Trophoblast cell (in vitro differentiated cells and primary cell): ENCODE data around the gene PPP1R13B.

Experiments
- DNase-seq, 2 donors: peaks; one replicate each; pipeline ENCODE4 v3.0.0-alpha.2; 2016
- H2AFZ ChIP-seq: 2 replicates; pipeline ENCODE4 v1.6.1; 2013; ENCODE audit warnings: low read length, moderate library complexity, mild to moderate bottlenecking; ENCODE audit not compliant: insufficient read depth, poor library complexity
- H2AK5ac ChIP-seq: 2 replicates; pipeline ENCODE4 v1.6.1; 2013; ENCODE audit warnings: mild to moderate bottlenecking, low read length
- H2BK120ac ChIP-seq: 2 replicates; pipeline ENCODE4 v1.6.1; 2013; ENCODE audit warnings: low read length, mild to moderate bottlenecking, moderate library complexity; ENCODE audit not compliant: insufficient read depth, poor library complexity
- H2BK12ac ChIP-seq: 2 replicates; pipeline ENCODE4 v1.6.1; 2013; ENCODE audit warnings: mild to moderate bottlenecking, low read length, moderate library complexity
- H2BK5ac ChIP-seq: 2 replicates; pipeline ENCODE4 v1.6.1; 2013; ENCODE audit warnings: low read length, low read depth, moderate library complexity, mild to moderate bottlenecking; ENCODE audit not compliant: poor library complexity
- H3K14ac ChIP-seq: 2 replicates; pipeline ENCODE4 v1.6.1; 2013; ENCODE audit warnings: mild to moderate bottlenecking, low read length
- H3K18ac ChIP-seq: 2 replicates; pipeline ENCODE4 v1.6.1; 2013; ENCODE audit warnings: mild to moderate bottlenecking, low read length
- H3K23ac ChIP-seq: 2 replicates; pipeline ENCODE4 v1.6.1; 2013; ENCODE audit warnings: low read length
- H3K27ac ChIP-seq: 2 replicates; pipeline ENCODE4 v1.5.1; 2013; ENCODE audit warnings: low read depth, mild to moderate bottlenecking, inconsistent platforms, low read length, moderate library complexity
- H3K27me3 ChIP-seq: 2 replicates; pipeline ENCODE4 v1.6.1; 2013; ENCODE audit warnings: inconsistent platforms, mild to moderate bottlenecking, low read length, moderate library complexity; ENCODE audit not compliant: insufficient read depth
- H3K36me3 ChIP-seq, 2 experiments: 1 replicate in 1 of 2; 2 replicates in 1 of 2; pipeline ENCODE4 v1.6.1; 2013; ENCODE audit warnings: low read length in 2 of 2, mild to moderate bottlenecking in 2 of 2, moderate library complexity in 1 of 2; ENCODE audit not compliant: insufficient read depth in 2 of 2, control insufficient read depth in 1 of 2
- H3K4ac ChIP-seq: 2 replicates; pipeline ENCODE4 v1.6.1; 2013; ENCODE audit warnings: low read depth, mild to moderate bottlenecking, low read length, moderate library complexity
- H3K4me1 ChIP-seq, 2 experiments: 1 replicate in 1 of 2; 2 replicates in 1 of 2; pipeline ENCODE4 v1.6.1; 2013; ENCODE audit warnings: low read length in 2 of 2, mild to moderate bottlenecking in 2 of 2, moderate library complexity in 1 of 2; ENCODE audit not compliant: insufficient read depth in 2 of 2, control insufficient read depth in 1 of 2
- H3K4me2 ChIP-seq: 2 replicates; pipeline ENCODE4 v1.6.1; 2013; ENCODE audit warnings: inconsistent platforms, mild to moderate bottlenecking, low read length, moderate library complexity
- H3K4me3 ChIP-seq: 2 replicates; pipeline ENCODE4 v1.5.1; 2013; ENCODE audit warnings: mild to moderate bottlenecking, low read depth, low read length, inconsistent platforms
- H3K79me1 ChIP-seq: one replicate; pipeline ENCODE4 v1.6.1; 2013; ENCODE audit warnings: low read length
- H3K79me2 ChIP-seq: 2 replicates; pipeline ENCODE4 v1.6.1; 2013; ENCODE audit warnings: low read length, mild to moderate bottlenecking; ENCODE audit not compliant: control insufficient read depth, insufficient read depth, poor library complexity
- H3K9ac ChIP-seq: 2 replicates; pipeline ENCODE4 v1.6.1; 2013; ENCODE audit warnings: mild to moderate bottlenecking, low read length
- H3K9me3 ChIP-seq: 2 replicates; pipeline ENCODE4 v1.6.1; 2013; ENCODE audit warnings: low read depth, mild to moderate bottlenecking, control low read depth, inconsistent platforms, low read length; ENCODE audit not compliant: insufficient read depth
- H4K12ac ChIP-seq: 2 replicates; pipeline ENCODE4 v1.6.1; 2013; ENCODE audit warnings: low read depth, mild to moderate bottlenecking, low read length, moderate library complexity
- H4K8ac ChIP-seq: 2 replicates; pipeline ENCODE4 v1.6.1; 2013; ENCODE audit warnings: low read depth, mild to moderate bottlenecking, low read length, moderate library complexity
- H4K91ac ChIP-seq: one replicate; pipeline ENCODE4 v1.6.1; 2013; ENCODE audit warnings: low read depth, mild to moderate bottlenecking, low read length, moderate library complexity
- WGBS: extraction: QIAGEN DNeasy Blood & Tissue Kit; methylation state at CpG from one replicate; pipeline ENCODE4 v1.1.7; 2013; ENCODE audit warnings: missing lambda C conversion rate; ENCODE audit not compliant: insufficient read length, insufficient coverage; ENCODE audit errors: extremely low coverage; 5-methylcytosine and 5-hydroxymethylcytosine counted together

Gene PPP1R13B

DNA sequence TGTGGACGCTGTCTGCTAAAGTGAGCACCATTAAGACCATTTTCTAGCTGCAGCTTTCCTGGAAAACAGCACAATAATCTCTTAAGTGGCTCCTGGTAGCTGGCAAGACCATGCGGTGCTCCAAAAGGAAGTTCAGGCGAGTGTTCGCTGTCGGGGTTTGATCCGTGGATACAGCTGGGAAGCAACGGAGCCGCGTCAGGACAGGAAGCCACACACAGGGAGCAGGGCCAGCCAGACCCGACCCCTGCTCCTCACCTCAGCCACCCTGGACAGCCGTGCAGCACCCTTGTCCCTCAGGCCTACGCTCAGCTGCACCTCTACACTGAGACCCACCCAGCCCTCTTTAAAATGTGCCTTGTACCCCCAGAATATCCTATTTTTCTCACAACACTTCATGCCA lies 112.4 kb downstream of the PPP1R13B start:
- H2AFZ ChIP-seq: no peak overlapping the region
- H3K18ac ChIP-seq: no peak overlapping the region
- H3K14ac ChIP-seq: peak overlapping the region; percentile 40
- DNase-seq: no peak
- H3K4me3 ChIP-seq: no peak overlapping the region
- no peak overlapping the region for H4K12ac ChIP-seq
- no peak overlapping the region for H2BK120ac ChIP-seq
- H4K8ac ChIP-seq: no peak overlapping the region
- H3K79me1 ChIP-seq: peaks cover 13% of the 10 kb centered on the region
- peaks cover 39 to 49% of the 10 kb centered on the region in 2 experiments for H3K36me3 ChIP-seq
- H3K27me3 ChIP-seq: no peaks in the 10 kb centered on the region
- H3K4me2 ChIP-seq: no peak overlapping the region
- H3K4me1 ChIP-seq: peaks cover 34 to 44% of the 10 kb centered on the region in 2 experiments
- no CpG with 5 or more reads among the region's 12 CpGs for WGBS
- no peak overlapping the region for H3K9ac ChIP-seq
- H3K79me2 ChIP-seq: peaks cover 3% of the 10 kb centered on the region
- peak overlapping the region; percentile 1 for H2BK12ac ChIP-seq
- H2AK5ac ChIP-seq: no peak overlapping the region
- no peak overlapping the region for H2BK5ac ChIP-seq
- no peak overlapping the region for H3K23ac ChIP-seq
- H3K4ac ChIP-seq: no peak overlapping the region
- H3K27ac ChIP-seq: no peak overlapping the region
- no peak overlapping the region for H4K91ac ChIP-seq
- peaks cover 6% of the 10 kb centered on the region for H3K9me3 ChIP-seq

DNA sequence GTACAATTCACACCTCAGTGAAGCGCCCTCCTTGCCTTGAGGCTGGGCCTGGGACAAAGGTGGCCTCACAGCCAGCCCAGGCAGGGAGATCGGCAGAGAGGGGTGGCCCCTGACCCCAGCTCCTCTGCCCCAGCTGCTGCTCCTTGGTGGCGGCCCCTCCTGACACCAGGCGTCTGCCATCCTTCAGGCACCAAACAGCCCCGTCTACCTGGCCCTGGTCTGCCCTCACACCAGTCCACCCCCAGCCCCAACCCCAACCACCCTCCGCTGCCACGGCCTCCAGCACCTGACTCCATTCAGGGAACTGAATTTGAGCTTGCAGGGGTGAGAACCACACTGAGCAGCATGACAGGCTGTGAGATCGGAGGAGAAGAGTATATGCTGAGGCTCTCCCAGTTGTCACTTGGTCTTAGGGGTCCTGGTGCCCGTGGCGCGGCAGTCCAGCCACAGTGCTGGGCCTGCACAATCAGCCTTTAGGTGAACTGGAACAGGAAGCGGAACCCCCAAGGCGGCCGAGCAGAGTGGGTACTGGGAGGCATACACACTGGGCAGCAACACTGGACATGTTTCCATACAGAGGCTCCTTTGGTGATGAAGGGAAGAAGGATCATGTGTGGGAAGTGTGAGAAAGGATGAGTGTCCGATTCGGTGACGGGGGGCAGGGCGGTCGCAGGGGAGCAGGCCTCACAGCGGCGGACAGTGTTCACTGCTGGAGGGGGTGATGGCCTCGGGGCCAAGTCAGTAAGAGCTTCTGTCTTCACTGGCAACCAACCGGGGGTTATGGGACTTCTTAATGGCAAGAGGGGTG lies 113.1 kb downstream of the PPP1R13B start:
- Histone ChIP-seq H3K4me3 (no peak overlapping the region), H2BK120ac (peak overlapping the region; percentile 26), H4K91ac (no peak overlapping the region), H2AK5ac (no peak overlapping the region), H3K4ac (no peak overlapping the region), H3K18ac (peak overlapping the region; percentile 12), H3K9me3 (peaks cover 6% of the 10 kb centered on the region), H3K27ac (no peak overlapping the region), H3K4me2 (no peak overlapping the region), H3K14ac (peak overlapping the region; percentile 28), H3K23ac (no peak overlapping the region), H4K12ac (no peak overlapping the region), H3K4me1 (peaks cover 34 to 44% of the 10 kb centered on the region in 2 experiments), H4K8ac (no peak overlapping the region), H3K36me3 (peaks cover 39 to 50% of the 10 kb centered on the region in 2 experiments), H3K79me2 (peaks cover 3% of the 10 kb centered on the region), H2BK12ac (no peak overlapping the region), H2BK5ac (peak overlapping the region; percentile 11), H3K27me3 (no peaks in the 10 kb centered on the region), H3K9ac (no peak overlapping the region), H3K79me1 (peaks cover 13% of the 10 kb centered on the region), H2AFZ (no peak overlapping the region)
- no CpG with 5 or more reads among the region's 23 CpGs for WGBS
- no peak for DNase-seq

DNA sequence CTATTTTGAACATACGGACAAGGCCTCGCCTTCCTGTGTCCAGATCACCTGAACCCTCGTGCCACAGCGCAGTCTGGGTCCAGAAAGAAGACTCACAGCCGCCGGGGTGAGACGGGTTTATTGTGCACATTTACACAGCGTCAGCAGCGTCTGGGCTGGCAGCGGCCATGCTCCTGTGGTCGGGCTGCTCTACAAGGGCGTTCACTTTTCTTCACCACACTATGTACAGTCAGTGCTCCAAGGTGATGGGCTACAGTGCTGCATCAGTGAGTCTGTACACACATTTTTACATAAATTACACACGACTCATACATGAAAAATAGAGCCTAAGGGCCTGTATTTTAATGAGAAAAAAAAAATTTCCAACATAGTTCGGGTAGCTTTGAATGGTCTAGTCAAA lies 113.7 kb downstream of the PPP1R13B start:
- Histone ChIP-seq H3K9me3 (peaks cover 6% of the 10 kb centered on the region), H3K4me1 (peaks cover 34 to 44% of the 10 kb centered on the region in 2 experiments), H2BK5ac (no peak overlapping the region)

DNA sequence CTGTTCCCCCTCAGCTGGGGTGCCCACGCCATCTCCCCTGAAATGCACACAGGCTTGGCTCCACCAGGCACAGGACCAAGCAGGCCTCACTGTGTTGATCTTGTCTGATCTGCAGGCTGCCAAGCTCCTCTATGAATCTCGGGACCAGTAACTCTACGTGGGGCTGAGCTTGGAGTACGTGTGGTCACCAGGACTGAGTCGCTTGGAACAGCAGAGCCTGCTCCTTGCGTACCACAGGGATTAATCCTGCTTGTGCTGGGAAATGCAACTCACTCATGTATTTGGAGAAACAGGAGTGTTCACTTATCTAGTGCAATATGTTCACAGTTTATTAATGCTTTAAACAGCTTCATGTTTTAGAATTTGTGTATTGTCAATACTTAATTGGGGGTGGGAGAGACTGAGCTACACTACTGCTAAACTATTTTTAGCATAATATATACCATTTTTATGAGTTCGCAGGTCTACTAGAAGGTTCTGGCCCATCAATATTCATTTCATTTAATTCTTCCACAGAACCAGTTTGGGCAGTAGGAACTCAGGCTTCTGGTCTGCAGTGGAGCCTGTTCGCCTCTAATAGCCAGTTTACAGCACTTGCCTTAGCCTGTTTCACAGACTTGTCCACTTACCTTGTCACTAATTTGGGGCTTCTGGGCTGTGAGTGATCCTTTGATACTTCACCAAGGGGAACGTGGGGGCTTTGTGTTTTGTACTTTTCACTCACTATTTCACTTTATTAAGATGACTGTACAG lies 114.3 kb downstream of the PPP1R13B start:
- peaks cover 40 to 53% of the 10 kb centered on the region in 2 experiments for H3K36me3 ChIP-seq
- no peak overlapping the region for H3K18ac ChIP-seq
- H4K91ac ChIP-seq: peak overlapping the region; percentile 38
- DNase-seq: no peak
- H3K23ac ChIP-seq: no peak overlapping the region
- H2BK120ac ChIP-seq: no peak overlapping the region
- WGBS: no CpG with 5 or more reads among the region's 9 CpGs
- H3K9ac ChIP-seq: no peak overlapping the region
- no peak overlapping the region for H4K12ac ChIP-seq
- H3K27ac ChIP-seq: peak overlapping the region; percentile 31
- no peak overlapping the region for H4K8ac ChIP-seq
- H3K4me3 ChIP-seq: no peak overlapping the region
- H3K4me2 ChIP-seq: no peak overlapping the region
- no peak overlapping the region for H3K4ac ChIP-seq
- H3K14ac ChIP-seq: no peak overlapping the region
- peaks cover 13% of the 10 kb centered on the region for H3K79me1 ChIP-seq
- no peak overlapping the region for H2BK12ac ChIP-seq
- H3K9me3 ChIP-seq: peaks cover 5% of the 10 kb centered on the region
- H3K79me2 ChIP-seq: peaks cover 3% of the 10 kb centered on the region
- H2AFZ ChIP-seq: no peak overlapping the region
- no peaks in the 10 kb centered on the region for H3K27me3 ChIP-seq
- no peak overlapping the region for H2BK5ac ChIP-seq
- no peak overlapping the region for H2AK5ac ChIP-seq
- peaks cover 34 to 44% of the 10 kb centered on the region in 2 experiments for H3K4me1 ChIP-seq

More for the DNA sequence above, 113.7 kb downstream of the PPP1R13B start:
- H3K9ac ChIP-seq: no peak overlapping the region
- peaks cover 3% of the 10 kb centered on the region for H3K79me2 ChIP-seq
- H2BK12ac ChIP-seq: no peak overlapping the region
- H3K23ac ChIP-seq: no peak overlapping the region
- no peak overlapping the region for H2AK5ac ChIP-seq
- H2AFZ ChIP-seq: no peak overlapping the region
- H4K8ac ChIP-seq: no peak overlapping the region
- H3K27me3 ChIP-seq: no peaks in the 10 kb centered on the region
- no peak overlapping the region for H4K12ac ChIP-seq
- no peak overlapping the region for H3K14ac ChIP-seq
- H4K91ac ChIP-seq: peak overlapping the region; percentile 38
- H3K4me2 ChIP-seq: no peak overlapping the region
- WGBS: no CpG with 5 or more reads among the region's 14 CpGs
- H3K27ac ChIP-seq: peak overlapping the region; percentile 31
- no peak overlapping the region for H3K4me3 ChIP-seq
- H3K18ac ChIP-seq: peak overlapping the region; percentile 62
- H3K79me1 ChIP-seq: peaks cover 13% of the 10 kb centered on the region
- no peak for DNase-seq
- H3K36me3 ChIP-seq: peaks cover 39 to 49% of the 10 kb centered on the region in 2 experiments
- no peak overlapping the region for H3K4ac ChIP-seq
- H2BK120ac ChIP-seq: no peak overlapping the region
